HepG2 (cell line): ENCODE results near the gene ZMIZ1. TPM values are rescaled to one million over a fixed set of nuclear protein-coding genes. Genes with fewer than 3 reads are reported as not detected.

Experiments
- ELK4 ChIP-seq: sonication (generic); formaldehyde crosslinking; IDR thresholded peaks from 2 replicates; pipeline ENCODE4 v1.9.0; 2021; ENCODE audit warnings: missing genetic modification reagents, borderline replicate concordance
- EP300 ChIP-seq, 3 experiments: sonication (generic) in 1 of 3; formaldehyde crosslinking in 1 of 3; IDR thresholded peaks; 2 replicates each; pipeline versions ENCODE4 v1.5.1 to v1.6.1; 2011 to 2020; ENCODE audit warnings: low read depth in 2 of 3, low read length in 2 of 3, borderline replicate concordance in 1 of 3, improper control_type of control experiment in 1 of 3, mild to moderate bottlenecking in 1 of 3, missing genetic modification reagents in 1 of 3, moderate library complexity in 1 of 3
- FOXK2 ChIP-seq: fragments of 450-650 bp; IDR thresholded peaks from 2 replicates; pipeline ENCODE4 v1.6.1; 2016
- HBP1 ChIP-seq: IDR thresholded peaks from 2 replicates; pipeline ENCODE4 v1.6.1; 2016; ENCODE audit warnings: low read depth, control low read depth
- HNF4A ChIP-seq: sonication (generic); formaldehyde crosslinking; IDR thresholded peaks from 2 replicates; pipeline ENCODE4 v1.4.0; 2020; ENCODE audit warnings: missing genetic modification reagents
- HNRNPLL ChIP-seq: fragments of 200-400 bp; formaldehyde crosslinking; IDR thresholded peaks from 2 replicates; pipeline ENCODE4 v1.6.1; 2017; ENCODE audit warnings: mild to moderate bottlenecking, low read depth, low read length; ENCODE audit not compliant: poor library complexity, severe bottlenecking
- HOXD1 ChIP-seq: sonication (generic); formaldehyde crosslinking; IDR thresholded peaks from 2 replicates; pipeline ENCODE4 v1.5.0; 2020; ENCODE audit warnings: missing genetic modification reagents
- MBNL3 ChIP-seq: fragments of 250-450 bp; sonication (Bioruptor Pico); conservative IDR thresholded peaks from 2 replicates; pipeline ENCODE4 v1.8.0; 2022; ENCODE audit warnings: mild to moderate bottlenecking, inconsistent platforms
- MIER3 ChIP-seq: IDR thresholded peaks from 2 replicates; pipeline ENCODE4 v1.6.1; 2016; ENCODE audit warnings: missing compliant biosample characterization, borderline replicate concordance
- MXI1 ChIP-seq: IDR thresholded peaks from 3 replicates; pipeline ENCODE4 v1.6.1; 2012; ENCODE audit warnings: low read depth, low read length, inconsistent platforms, borderline replicate concordance
- POLR2A ChIP-seq, 2 experiments: IDR thresholded peaks; 2 replicates each; pipeline ENCODE4 v1.6.1; 2011; ENCODE audit warnings: low read depth in 2 of 2, low read length in 2 of 2, mild to moderate bottlenecking in 1 of 2, moderate library complexity in 1 of 2; ENCODE audit not compliant: insufficient read depth in 1 of 2
- POLR2AphosphoS5 ChIP-seq: IDR thresholded peaks from 2 replicates; pipeline ENCODE4 v1.6.1; 2012; ENCODE audit warnings: low read depth, low read length
- ZBTB10 ChIP-seq: sonication (generic); formaldehyde crosslinking; IDR thresholded peaks from 2 replicates; pipeline ENCODE4 v1.4.0; 2020; ENCODE audit warnings: missing genetic modification reagents, borderline replicate concordance
- ZBTB46 ChIP-seq: sonication (generic); formaldehyde crosslinking; IDR thresholded peaks from 2 replicates; pipeline ENCODE4 v1.4.0; 2020; ENCODE audit warnings: mild to moderate bottlenecking, missing genetic modification reagents, borderline replicate concordance
- ZEB1 ChIP-seq: IDR thresholded peaks from 2 replicates; pipeline ENCODE4 v1.6.1; 2012; ENCODE audit warnings: mild to moderate bottlenecking, low read depth, inconsistent platforms; ENCODE audit not compliant: insufficient replicate concordance
- ZNF335 ChIP-seq: sonication (generic); formaldehyde crosslinking; IDR thresholded peaks from 2 replicates; pipeline ENCODE4 v1.4.0; 2020; ENCODE audit warnings: missing genetic modification reagents
- ZNF605 ChIP-seq: sonication (generic); formaldehyde crosslinking; IDR thresholded peaks from 2 replicates; pipeline ENCODE4 v1.8.0; 2022; ENCODE audit warnings: mild to moderate bottlenecking, missing genetic modification reagents
- ZNF639 ChIP-seq: conservative IDR thresholded peaks from 2 replicates; pipeline ENCODE4 v1.6.1; 2018; ENCODE audit warnings: missing genetic modification reagents
- ZNF770 ChIP-seq: sonication (generic); formaldehyde crosslinking; IDR thresholded peaks from 2 replicates; pipeline ENCODE4 v1.5.0; 2020; ENCODE audit warnings: mild to moderate bottlenecking, missing genetic modification reagents
- polyA plus RNA-seq, 8 experiments: library from polyadenylated mRNA; depleted of rRNA in 3 of 8; stranded (reverse) in 7 of 8; unstranded in 1 of 8; fragments of >200 nt; fragmentation: Illumina TruSeq in 4 of 8; extraction: Trizol in 4 of 8; gene quantifications; 2 replicates each; pipeline versions ENCODE4 v1.2.1 to v1.2.3, GENCODE V29; 2011 to 2016; ENCODE audit warnings: low read depth in 4 of 8, missing spikeins in 1 of 8, mixed read lengths in 1 of 8; ENCODE audit not compliant: insufficient read depth in 1 of 8
- total RNA-seq, 5 experiments: library from RNA; depleted of rRNA; stranded (reverse); fragments of >200 nt; fragmentation: Illumina TruSeq; extraction: Trizol; gene quantifications; 2 replicates each; pipeline ENCODE4 v1.2.3, GENCODE V29; 2016; ENCODE audit warnings: low read depth in 1 of 5

ZMIZ1 gene
- total and polyA plus RNA-seq, 2 of the 13 experiments (the other 11 are each of a cell fraction or from before 2014, with no cell fraction given): 5.3 to 10.2 TPM

GRCh38 chr10:79071396-79071923 is 2.7 kb downstream of the ZMIZ1 start (continued):
- TF ChIP-seq ZNF770 (CRISPR knock-in tag) (no peak), ZBTB10 (CRISPR knock-in tag) (peak; percentile 54; the same call in 1 of the 2 replicates), ZNF639 (CRISPR knock-in tag) (no peak), MIER3 (no peak), ZEB1 (no peak), ZNF605 (CRISPR knock-in tag) (peak; percentile 47; the same call in 1 of the 2 replicates), HBP1 (CRISPR knock-in tag) (0 out of 2 replicates have a peak, but pooled peaks have one; percentile 14), EP300 (IDR thresholded peaks at IDR 0.05; ENCODE audit: low read depth in 2 of 2, low read length in 2 of 2) (peak in 1 of 2 experiments; percentile 54; a peak in 1 of 4 replicates), EP300 (CRISPR knock-in tag; IDR thresholded peaks at IDR 0.05; ENCODE audit: borderline replicate concordance) (no peak), HNRNPLL (peak; percentile 62), ZBTB46 (CRISPR knock-in tag) (no peak), MXI1 (peak; percentile 25; the same call in 1 of the 3 replicates), POLR2A (IDR thresholded peaks at IDR 0.05; ENCODE audit: insufficient read depth in 1 of 2, low read depth in 2 of 2, low read length in 2 of 2) (peak in 1 of 2 experiments; percentile 70; a peak in 2 of 4 replicates), ELK4 (CRISPR knock-in tag) (no peak), MBNL3 (CRISPR knock-in tag) (no peak), FOXK2 (no peak), HOXD1 (CRISPR knock-in tag) (no peak), ZNF335 (CRISPR knock-in tag) (peak; percentile 15), HNF4A (CRISPR knock-in tag) (0 out of 2 replicates have a peak, but pooled peaks have one; percentile 6), POLR2AphosphoS5 (0 out of 2 replicates have a peak, but pooled peaks have one; percentile 9)
